Mesodermal cell (in vitro differentiated cells): ENCODE measurements around the gene TMC4.
A peak's percentile ranks its signal among the peaks of the same experiment; 100 is the strongest.
"Not testable (repeated sequence)": the region's sequence is repeated elsewhere in the genome, so short reads cannot be mapped to it uniquely, and the experiment has no call there.

Experiments used
- H3K27ac ChIP-seq: 2 replicates; pipeline ENCODE4 v1.7.0; 2013; ENCODE audit warnings: mild to moderate bottlenecking, low read depth, low read length, moderate library complexity; ENCODE audit not compliant: severe bottlenecking
- H3K36me3 ChIP-seq: 2 replicates; pipeline ENCODE4 v1.7.1; 2013; ENCODE audit warnings: mild to moderate bottlenecking, low read length, moderate library complexity; ENCODE audit not compliant: control insufficient read depth, insufficient read depth
- H3K4me1 ChIP-seq: one replicate; pipeline ENCODE4 v1.7.1; 2013; ENCODE audit warnings: mild to moderate bottlenecking, low read length; ENCODE audit not compliant: insufficient read depth, control insufficient read depth, poor library complexity, severe bottlenecking
- H3K4me3 ChIP-seq: 2 replicates; pipeline ENCODE4 v1.7.0; 2013; ENCODE audit warnings: low read length, control low read depth, mild to moderate bottlenecking; ENCODE audit not compliant: insufficient read depth, poor library complexity, severe bottlenecking; ENCODE audit errors: extremely low read depth
- H3K9me3 ChIP-seq: 2 replicates; pipeline ENCODE4 v1.7.1; 2013; ENCODE audit warnings: mild to moderate bottlenecking, low read length, moderate library complexity; ENCODE audit not compliant: control insufficient read depth
- WGBS, 2 experiments: methylation state at CpG; one replicate each; pipeline ENCODE4 v1.1.5; 2013; ENCODE audit warnings: missing lambda C conversion rate in 2 of 2; ENCODE audit not compliant: insufficient coverage in 2 of 2; 5-methylcytosine and 5-hydroxymethylcytosine counted together

The TMC4 gene

GRCh38 chr19:54178581-54179261, 5.8 kb upstream of the TMC4 start:
- Histone ChIP-seq H3K4me3 (no peak overlapping the region), H3K36me3 (peaks cover 76% of the 10 kb centered on the region), H3K27ac (peak overlapping the region; percentile 36), H3K9me3 (no peaks in the 10 kb centered on the region), H3K4me1 (no peaks in the 10 kb centered on the region)
- 92 to 98% methylated on average over 21 to 23 of the region's 23 CpGs for WGBS, 2 experiments

DNA sequence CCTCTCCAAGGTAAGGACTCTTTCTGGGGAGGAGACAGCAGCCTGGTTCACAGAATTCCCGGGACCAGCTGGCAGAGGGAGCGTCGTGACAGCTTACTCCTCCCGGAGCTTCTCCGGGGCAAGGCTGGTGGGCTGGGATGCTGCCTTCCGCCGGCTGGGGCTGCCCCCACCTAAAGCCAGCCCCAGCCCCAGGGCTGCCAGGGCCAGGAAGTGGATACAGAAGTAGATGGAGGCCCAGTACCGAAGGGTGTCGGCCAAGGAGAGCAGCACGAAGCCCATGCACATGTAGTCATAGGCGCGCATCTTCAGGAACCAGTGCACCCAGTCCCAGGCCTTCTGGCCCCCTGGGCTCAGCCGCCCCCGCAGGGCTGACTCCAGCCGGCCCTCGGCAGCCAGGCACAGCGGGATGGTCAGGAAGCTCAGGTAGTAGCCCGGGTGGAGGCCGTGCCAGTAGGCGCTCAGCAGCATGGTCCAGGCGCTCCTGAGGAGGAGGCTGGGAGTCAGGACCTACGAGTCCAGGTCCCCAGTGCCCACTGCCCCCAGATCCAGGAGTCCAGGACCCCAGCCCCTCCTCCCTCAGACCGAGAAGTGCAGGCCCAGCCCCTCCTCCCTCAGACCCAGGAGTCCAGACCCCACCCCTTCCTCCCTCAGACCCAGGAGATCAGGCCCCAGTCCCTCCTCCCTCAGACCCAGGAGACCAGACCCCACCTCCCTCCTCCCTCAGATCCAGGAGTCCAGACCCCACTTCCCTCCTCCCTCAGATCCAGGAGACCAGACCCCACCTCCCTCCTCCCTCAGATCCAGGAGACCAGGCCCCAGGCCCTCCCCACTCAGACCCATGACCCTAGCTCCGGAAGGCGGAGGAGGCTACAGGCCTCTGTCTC, 1.2 kb upstream of the TMC4 start:
- Histone ChIP-seq H3K4me1 (peaks cover 3% of the 10 kb centered on the region), H3K4me3 (no peak overlapping the region), H3K9me3 (no peaks in the 10 kb centered on the region), H3K36me3 (peaks cover 38% of the 10 kb centered on the region), H3K27ac (peak overlapping the region; percentile 10)
- 87 to 89% methylated on average over 20 to 24 of the region's 25 CpGs for WGBS, 2 experiments

GRCh38 chr19:54173359-54173699, 369 bp upstream of the TMC4 start:
- peaks cover 30% of the 10 kb centered on the region for H3K36me3 ChIP-seq
- WGBS, 2 experiments, result 68 to 69% methylated on average over 13 to 15 of the region's 15 CpGs
- H3K4me3 ChIP-seq, result no peak overlapping the region
- H3K9me3 ChIP-seq, result no peaks in the 10 kb centered on the region
- H3K4me1 ChIP-seq, result peaks cover 3% of the 10 kb centered on the region
- no peak overlapping the region for H3K27ac ChIP-seq

GRCh38 chr19:54171736-54172431, 1.1 kb downstream of the TMC4 start:
- not testable (repeated sequence) for H3K27ac ChIP-seq, H3K9me3 ChIP-seq

DNA sequence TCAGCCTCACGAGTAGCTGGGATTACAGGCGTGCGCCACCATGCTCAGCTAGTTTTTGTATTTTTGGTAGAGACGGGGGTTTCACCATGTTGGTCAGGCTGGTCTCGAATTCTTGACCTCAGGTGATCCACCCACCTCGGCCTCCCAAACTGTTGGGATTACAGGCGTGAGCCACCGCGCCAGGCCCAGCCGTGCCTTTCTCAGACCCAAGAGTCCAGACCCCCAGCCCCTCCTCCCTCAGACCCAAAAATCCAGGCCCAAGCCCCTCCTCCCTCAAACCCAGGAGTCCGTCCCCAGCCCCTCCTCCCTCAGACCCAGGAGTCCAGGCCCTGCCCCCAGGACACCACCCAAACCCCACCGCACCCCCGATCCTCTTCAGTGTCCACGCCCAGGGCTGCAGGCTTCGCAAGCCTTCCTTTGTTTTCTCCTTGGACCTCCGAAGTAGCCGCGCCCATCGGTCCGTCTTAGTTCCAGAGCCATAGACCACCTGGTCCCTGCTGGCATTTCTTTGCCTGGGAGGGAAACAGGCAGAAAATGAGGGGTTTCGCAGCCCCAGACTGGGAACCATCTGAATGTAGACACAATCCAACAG, 3.7 kb downstream of the TMC4 start:
- no peak overlapping the region for H3K27ac ChIP-seq
- no peaks in the 10 kb centered on the region for H3K36me3 ChIP-seq
- no peaks in the 10 kb centered on the region for H3K9me3 ChIP-seq
- 94 to 97% methylated on average over 13 to 20 of the region's 21 CpGs for WGBS, 2 experiments
- peaks cover 3% of the 10 kb centered on the region for H3K4me1 ChIP-seq
- no peak overlapping the region for H3K4me3 ChIP-seq

More at GRCh38 chr19:54171736-54172431, 1.1 kb downstream of the TMC4 start:
- not testable (repeated sequence) for H3K4me1 ChIP-seq, H3K4me3 ChIP-seq
- 84 to 88% methylated on average over 7 to 12 of the region's 23 CpGs for WGBS, 2 experiments
- peaks cover 16% of the 10 kb centered on the region for H3K36me3 ChIP-seq

- H3K27ac ChIP-seq, result no peak overlapping the region
- H3K9me3 ChIP-seq, result no peaks in the 10 kb centered on the region
- H3K4me1 ChIP-seq, result peaks cover 3% of the 10 kb centered on the region
- H3K36me3 ChIP-seq, result no peaks in the 10 kb centered on the region
- 37% methylated on average over 20 to 25 of the region's 25 CpGs for WGBS, 2 experiments
- no peak overlapping the region for H3K4me3 ChIP-seq
Observed at GRCh38 chr19:54168174-54168917, 4.6 kb downstream of the TMC4 start.

- WGBS, 2 experiments, result 94 to 95% methylated on average over 25 of the region's 25 CpGs
- no peak overlapping the region for H3K27ac ChIP-seq
- no peak overlapping the region for H3K4me3 ChIP-seq
- H3K4me1 ChIP-seq, result no peaks in the 10 kb centered on the region
- peaks cover 3% of the 10 kb centered on the region for H3K9me3 ChIP-seq
- no peaks in the 10 kb centered on the region for H3K36me3 ChIP-seq
Observed at GRCh38 chr19:54165222-54165621, 7.7 kb downstream of the TMC4 start.

DNA sequence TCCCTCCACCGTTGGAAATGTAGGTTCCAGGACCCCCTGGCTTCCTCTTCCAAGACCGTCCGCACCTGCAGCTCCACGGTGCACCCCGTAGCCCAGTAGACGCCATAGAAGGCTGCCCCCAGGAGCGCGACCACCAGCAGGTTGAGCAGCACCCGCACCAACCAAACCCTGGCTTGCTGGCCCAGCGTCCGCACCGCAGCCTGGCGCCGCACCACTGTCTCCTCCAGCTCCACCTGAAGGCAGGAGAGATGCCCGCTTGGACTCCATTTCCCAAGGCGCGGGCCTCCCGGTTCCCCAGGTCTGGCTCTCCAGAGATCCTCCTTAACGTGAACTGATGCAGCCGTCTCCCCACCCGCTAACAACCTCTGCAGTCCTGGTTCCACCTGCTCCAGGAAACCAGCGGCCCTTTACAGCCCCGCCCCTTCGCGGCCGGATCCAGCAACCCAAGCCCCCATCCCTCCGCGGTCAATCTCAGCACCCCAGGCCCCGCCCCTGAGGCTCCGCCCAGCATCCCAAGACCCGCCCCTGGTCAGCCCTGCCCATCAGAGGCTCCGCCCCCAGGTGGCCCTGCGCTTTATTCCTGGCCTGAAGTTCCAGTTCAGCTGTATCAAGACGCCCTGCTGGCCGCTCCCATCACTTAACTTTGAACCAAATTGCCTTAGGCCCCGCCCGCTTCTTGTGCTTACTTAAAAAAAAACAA, 8.4 kb downstream of the TMC4 start:
- 68 to 71% methylated on average over 28 to 33 of the region's 37 CpGs for WGBS, 2 experiments
- Histone ChIP-seq H3K36me3 (no peaks in the 10 kb centered on the region), H3K4me1 (no peaks in the 10 kb centered on the region), H3K9me3 (peaks cover 3% of the 10 kb centered on the region), H3K4me3 (no peak overlapping the region), H3K27ac (no peak overlapping the region)

GRCh38 chr19:54162884-54163283, 10.1 kb downstream of the TMC4 start:
- Histone ChIP-seq H3K27ac (no peak overlapping the region), H3K4me1 (peaks cover 10% of the 10 kb centered on the region), H3K36me3 (peaks cover 5% of the 10 kb centered on the region), H3K9me3 (peaks cover 3% of the 10 kb centered on the region), H3K4me3 (no peak overlapping the region)
- 93 to 96% methylated on average over 14 of the region's 14 CpGs for WGBS, 2 experiments
